Measurements from ENCODE around the gene MGAT3.

The MGAT3 gene

GRCh38 chr22:39467390-39467895, 10.6 kb downstream of the MGAT3 start:
- DNase-seq (ENCODE audit: low read depth, low spot score), result no peak
- H3K4me3 ChIP-seq (ENCODE audit: low read length), result no peak overlapping the region

DNA sequence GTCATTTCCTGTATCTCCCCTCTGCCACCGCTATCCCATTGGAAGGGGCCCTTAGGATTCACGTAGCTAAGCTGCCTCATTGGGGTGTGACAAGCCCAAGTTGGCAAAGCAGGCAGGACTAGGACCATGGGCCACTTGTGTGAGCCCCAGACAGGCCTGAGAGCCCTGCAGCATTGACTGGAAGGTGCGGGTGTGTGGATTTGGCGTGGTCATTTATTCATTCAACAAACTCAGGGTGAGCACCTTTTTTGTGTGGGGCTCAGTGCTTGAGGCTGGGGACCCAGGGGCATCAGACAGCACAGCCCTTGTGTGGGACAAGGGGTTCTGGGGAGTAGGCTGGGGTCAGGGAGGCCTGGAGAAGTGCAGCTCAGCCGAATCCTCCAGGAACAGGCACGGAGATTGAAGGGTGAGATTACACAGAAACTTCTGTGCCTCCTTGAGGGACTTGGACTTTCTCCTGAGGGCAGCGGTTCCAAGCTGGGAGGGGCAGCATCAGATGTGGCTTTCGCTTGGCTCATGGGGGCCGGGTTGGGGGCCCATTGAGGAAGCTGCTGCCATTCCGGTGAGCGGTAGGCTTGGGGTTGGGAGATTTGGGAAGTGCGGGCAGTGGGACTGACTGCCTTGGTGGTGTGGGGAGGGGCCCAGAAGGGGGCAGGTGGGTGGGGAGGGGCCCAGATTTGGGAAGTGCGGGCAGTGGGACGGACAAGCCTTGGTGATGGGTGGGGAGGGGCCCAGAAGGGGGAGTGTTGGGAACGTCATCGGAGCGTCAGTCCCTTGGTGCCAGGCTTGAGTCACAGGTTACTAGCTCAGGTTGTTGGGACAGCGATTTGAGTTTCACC, 11.9 kb downstream of the MGAT3 start:
- H3K4me3 ChIP-seq (ENCODE audit: low read length), result no peak overlapping the region
- no peak for DNase-seq (ENCODE audit: low read depth, low spot score)

DNA sequence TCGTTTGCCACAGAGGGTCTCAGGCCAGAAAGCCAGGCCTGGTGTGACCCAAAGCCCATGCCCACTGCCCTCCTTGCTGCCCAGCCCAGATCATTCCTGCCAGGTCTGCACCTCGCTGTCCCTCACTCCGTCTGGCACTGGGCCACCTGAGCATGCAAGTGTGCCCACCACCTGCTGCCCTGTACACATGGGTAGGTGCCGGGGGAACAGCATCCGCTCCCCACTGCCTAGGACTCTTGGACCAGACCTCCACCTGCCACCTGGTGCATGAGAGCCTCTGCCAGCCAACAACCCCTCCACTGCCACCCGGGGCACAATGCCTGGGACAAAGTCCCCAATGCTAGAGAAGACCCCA, 12.5 kb downstream of the MGAT3 start:
- no peak overlapping the region for H3K4me3 ChIP-seq (ENCODE audit: low read length)
- no peak for DNase-seq (ENCODE audit: low read depth, low spot score)

- no peak overlapping the region for H3K4me3 ChIP-seq (ENCODE audit: low read length)
- no peak for DNase-seq (ENCODE audit: low read depth, low spot score)
Measured at GRCh38 chr22:39469681-39470450, 13.1 kb downstream of the MGAT3 start.

DNA sequence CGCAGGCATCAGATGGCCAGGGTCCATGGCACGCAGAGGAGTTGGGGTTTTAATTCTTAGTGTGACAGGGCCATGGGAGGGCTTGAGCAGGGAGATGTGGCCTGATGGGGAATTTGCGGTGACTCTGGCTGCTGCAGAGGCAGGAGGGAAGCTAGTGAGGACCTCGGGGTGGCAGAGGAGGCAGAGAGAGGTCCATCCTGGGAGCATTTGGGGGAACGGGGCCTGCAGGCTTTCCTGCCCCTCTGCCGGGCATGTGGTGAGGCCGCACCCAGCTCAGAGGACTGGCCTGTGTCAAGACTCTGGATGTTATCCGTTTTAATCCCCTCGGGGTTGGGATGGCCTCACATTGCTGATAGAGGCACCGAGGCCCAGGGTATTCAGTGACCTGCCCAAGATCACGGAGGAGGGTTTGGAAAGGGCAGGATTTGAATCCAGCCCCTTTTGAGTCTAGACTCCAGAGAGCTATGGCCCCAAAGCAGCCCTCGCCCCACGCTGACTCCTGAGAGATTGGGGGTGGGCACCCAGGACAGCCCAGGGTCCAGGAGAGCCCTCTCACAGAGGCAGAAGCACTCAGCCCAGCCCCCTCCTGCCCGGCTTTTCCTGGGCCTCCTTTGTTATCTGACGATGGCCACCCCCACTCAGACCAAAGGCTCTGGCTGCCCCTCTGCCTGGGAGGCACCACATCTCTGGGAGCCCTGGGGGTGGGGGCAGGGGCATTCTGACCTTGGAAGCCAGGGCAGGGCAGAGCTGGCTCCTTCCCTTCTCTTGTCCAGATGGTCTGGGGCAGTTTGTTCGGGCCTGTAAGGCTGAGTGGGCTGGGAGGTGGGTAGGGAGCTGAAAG, 13.9 kb downstream of the MGAT3 start:
- no peak overlapping the region for H3K4me3 ChIP-seq (ENCODE audit: low read length)
- DNase-seq (ENCODE audit: low read depth, low spot score), result no peak

GRCh38 chr22:39471381-39472141, 14.7 kb downstream of the MGAT3 start:
- no peak for DNase-seq (ENCODE audit: low read depth, low spot score)
- H3K4me3 ChIP-seq (ENCODE audit: low read length), result no peak overlapping the region

- no peak overlapping the region for H3K4me3 ChIP-seq (ENCODE audit: low read length)
- DNase-seq (ENCODE audit: low read depth, low spot score), result no peak
Measured at GRCh38 chr22:39472570-39473556, 16.1 kb downstream of the MGAT3 start.

- DNase-seq (ENCODE audit: low read depth, low spot score), result no peak
- H3K4me3 ChIP-seq (ENCODE audit: low read length), result no peak overlapping the region
Measured at GRCh38 chr22:39473851-39474250, 17.0 kb downstream of the MGAT3 start.

DNA sequence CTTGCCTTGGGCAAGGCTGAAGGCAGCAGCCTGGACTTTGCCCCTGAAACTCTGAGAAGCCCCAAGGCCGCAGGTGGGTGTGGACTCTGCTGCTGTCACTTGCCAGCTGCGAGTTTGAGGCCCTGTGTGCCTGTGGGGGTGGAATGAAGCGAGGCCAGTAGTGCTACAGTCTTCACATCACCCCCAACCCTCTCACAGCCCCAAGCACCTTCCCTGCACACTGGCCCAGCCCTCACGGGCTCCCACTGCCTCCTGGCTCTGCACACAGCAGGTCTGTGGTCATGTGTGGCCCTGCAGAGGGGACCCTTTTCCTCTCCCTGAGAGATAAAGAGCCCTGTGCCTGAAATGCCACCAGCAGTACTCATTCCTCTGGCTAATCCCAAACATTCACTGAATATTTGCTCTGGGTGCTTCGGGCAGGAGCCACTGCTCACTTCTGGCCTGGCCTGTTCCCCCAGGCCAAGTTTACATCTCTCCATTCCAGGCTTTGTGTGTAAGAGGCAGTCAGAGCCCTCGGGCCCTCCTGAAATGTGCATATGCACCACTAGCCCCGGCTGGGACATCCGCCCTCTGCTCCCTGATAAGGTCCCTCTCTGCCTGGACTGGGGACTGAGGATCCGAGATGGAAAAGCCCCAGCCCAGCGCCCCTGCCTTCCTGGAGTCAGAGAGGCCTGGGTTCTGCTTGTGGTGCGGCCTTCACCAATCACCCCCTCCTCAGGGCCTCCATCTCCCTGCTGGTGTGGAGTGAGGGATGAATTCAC, 17.7 kb downstream of the MGAT3 start:
- no peak overlapping the region for H3K4me3 ChIP-seq (ENCODE audit: low read length)
- no peak for DNase-seq (ENCODE audit: low read depth, low spot score)

DNA sequence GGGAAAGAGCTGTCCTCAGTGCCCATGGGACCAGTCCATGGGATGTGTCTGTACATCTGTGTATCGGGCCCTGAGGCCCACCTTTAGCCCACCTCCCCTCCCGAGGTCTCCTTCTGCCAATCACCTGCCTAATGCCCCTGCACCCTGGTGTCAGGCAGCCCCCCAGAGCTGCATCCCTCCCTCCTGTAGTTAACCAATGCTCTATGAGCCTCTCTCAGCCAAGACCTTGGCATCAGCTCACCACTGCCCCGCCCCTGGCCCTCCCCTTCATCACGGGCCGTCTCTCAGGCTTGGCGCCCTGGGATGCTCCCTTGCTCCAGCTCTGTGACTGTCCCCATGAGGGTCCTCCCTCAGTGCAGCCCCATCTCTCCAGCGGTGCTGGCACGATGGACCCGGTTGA, 18.5 kb downstream of the MGAT3 start:
- no peak overlapping the region for H3K4me3 ChIP-seq (ENCODE audit: low read length)
- no peak for DNase-seq (ENCODE audit: low read depth, low spot score)

- no peak for DNase-seq (ENCODE audit: low read depth, low spot score)
- no peak overlapping the region for H3K4me3 ChIP-seq (ENCODE audit: low read length)
Measured at GRCh38 chr22:39475902-39476301, 19.1 kb downstream of the MGAT3 start.

DNA sequence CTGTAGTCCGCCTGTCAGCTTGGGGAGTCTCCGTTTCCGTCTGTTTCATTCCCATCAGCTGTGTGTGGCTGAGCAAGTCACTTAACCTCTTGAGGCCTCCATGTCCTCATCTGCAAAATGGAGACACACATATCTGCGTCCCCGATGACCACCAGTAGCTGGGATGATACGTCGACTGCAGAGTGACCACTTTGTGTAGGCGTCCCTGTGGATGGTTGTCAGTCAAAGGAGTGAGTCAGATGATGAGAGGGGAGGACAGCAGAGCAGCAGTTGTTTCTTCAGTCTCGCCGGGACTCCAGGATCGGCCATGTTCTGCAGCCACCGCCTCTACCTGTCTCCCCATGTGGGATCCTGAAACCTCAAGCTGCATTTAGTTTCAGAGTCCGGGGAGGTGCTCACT, 19.9 kb downstream of the MGAT3 start:
- DNase-seq (ENCODE audit: low read depth, low spot score), result no peak
- no peak overlapping the region for H3K4me3 ChIP-seq (ENCODE audit: low read length)

DNA sequence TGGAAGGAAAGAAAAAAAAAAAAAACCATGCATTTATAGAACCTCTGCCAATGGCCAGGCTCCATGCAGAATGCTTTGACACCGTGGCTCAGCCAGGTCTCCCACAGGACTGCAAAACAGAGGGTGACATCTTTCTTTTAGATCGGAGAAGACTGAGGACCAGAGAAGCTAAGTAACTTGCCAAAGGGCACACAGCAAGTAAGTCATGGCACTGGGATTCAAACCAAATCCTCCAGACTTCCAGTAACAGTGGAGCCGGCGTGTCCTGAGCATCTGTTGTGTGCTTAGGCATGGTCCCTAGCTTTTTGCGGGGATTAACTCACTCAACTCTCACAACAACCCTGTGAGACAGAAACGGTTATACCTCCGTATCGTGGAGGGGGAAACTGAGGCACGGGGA, 20.7 kb downstream of the MGAT3 start:
- DNase-seq (ENCODE audit: low read depth, low spot score), result no peak
- no peak overlapping the region for H3K4me3 ChIP-seq (ENCODE audit: low read length)

- no peak overlapping the region for H3K4me3 ChIP-seq (ENCODE audit: low read length)
- no peak for DNase-seq (ENCODE audit: low read depth, low spot score)
Measured at GRCh38 chr22:39478441-39478850, 21.6 kb downstream of the MGAT3 start.

DNA sequence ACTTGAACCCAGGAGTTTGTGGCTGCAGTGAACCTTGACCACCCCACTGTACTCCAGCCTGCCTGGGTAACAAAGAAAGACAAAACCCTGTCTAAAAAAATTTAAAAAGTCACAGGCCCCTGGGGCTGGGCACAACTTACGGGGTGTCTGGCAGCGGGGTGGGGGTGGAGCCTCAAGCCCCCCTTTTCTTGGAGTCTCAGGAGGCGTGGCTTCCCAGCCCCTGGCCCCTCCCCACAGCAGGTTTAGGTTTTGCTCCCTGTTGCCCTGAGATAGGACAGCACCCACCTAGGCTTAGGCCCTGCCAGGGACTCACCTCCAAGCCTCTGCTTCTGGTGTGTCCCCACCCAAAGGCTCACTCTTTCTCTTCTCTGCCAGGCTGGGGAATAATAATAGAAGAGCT, 22.4 kb downstream of the MGAT3 start:
- no peak for DNase-seq (ENCODE audit: low read depth, low spot score)

GRCh38 chr22:39480557-39480956, 23.7 kb downstream of the MGAT3 start:
- H3K4me3 ChIP-seq (ENCODE audit: low read length), result no peak overlapping the region
- DNase-seq (ENCODE audit: low read depth, low spot score), result no peak

More for the DNA sequence above, 22.4 kb downstream of the MGAT3 start:
- no peak overlapping the region for H3K4me3 ChIP-seq (ENCODE audit: low read length)

- H3K4me3 ChIP-seq (ENCODE audit: low read length), result no peak overlapping the region
- no peak for DNase-seq (ENCODE audit: low read depth, low spot score)
Measured at GRCh38 chr22:39481054-39481453, 24.2 kb downstream of the MGAT3 start.
